Trophoblast cell (in vitro differentiated cells and primary cell): ENCODE results near the gene LDLRAD4.

Experiments
- DNase-seq, 2 donors: peaks; one replicate each; pipeline ENCODE4 v3.0.0-alpha.2; 2016
- H2AFZ ChIP-seq: 2 replicates; pipeline ENCODE4 v1.6.1; 2013; ENCODE audit warnings: low read length, moderate library complexity, mild to moderate bottlenecking; ENCODE audit not compliant: insufficient read depth, poor library complexity
- H2AK5ac ChIP-seq: 2 replicates; pipeline ENCODE4 v1.6.1; 2013; ENCODE audit warnings: mild to moderate bottlenecking, low read length
- H2BK120ac ChIP-seq: 2 replicates; pipeline ENCODE4 v1.6.1; 2013; ENCODE audit warnings: low read length, mild to moderate bottlenecking, moderate library complexity; ENCODE audit not compliant: insufficient read depth, poor library complexity
- H2BK12ac ChIP-seq: 2 replicates; pipeline ENCODE4 v1.6.1; 2013; ENCODE audit warnings: mild to moderate bottlenecking, low read length, moderate library complexity
- H2BK5ac ChIP-seq: 2 replicates; pipeline ENCODE4 v1.6.1; 2013; ENCODE audit warnings: low read length, low read depth, moderate library complexity, mild to moderate bottlenecking; ENCODE audit not compliant: poor library complexity
- H3K14ac ChIP-seq: 2 replicates; pipeline ENCODE4 v1.6.1; 2013; ENCODE audit warnings: mild to moderate bottlenecking, low read length
- H3K18ac ChIP-seq: 2 replicates; pipeline ENCODE4 v1.6.1; 2013; ENCODE audit warnings: mild to moderate bottlenecking, low read length
- H3K23ac ChIP-seq: 2 replicates; pipeline ENCODE4 v1.6.1; 2013; ENCODE audit warnings: low read length
- H3K27ac ChIP-seq: 2 replicates; pipeline ENCODE4 v1.5.1; 2013; ENCODE audit warnings: low read depth, mild to moderate bottlenecking, inconsistent platforms, low read length, moderate library complexity
- H3K27me3 ChIP-seq: 2 replicates; pipeline ENCODE4 v1.6.1; 2013; ENCODE audit warnings: inconsistent platforms, mild to moderate bottlenecking, low read length, moderate library complexity; ENCODE audit not compliant: insufficient read depth
- H3K36me3 ChIP-seq, 2 experiments: 1 replicate in 1 of 2; 2 replicates in 1 of 2; pipeline ENCODE4 v1.6.1; 2013; ENCODE audit warnings: low read length in 2 of 2, mild to moderate bottlenecking in 2 of 2, moderate library complexity in 1 of 2; ENCODE audit not compliant: insufficient read depth in 2 of 2, control insufficient read depth in 1 of 2
- H3K4ac ChIP-seq: 2 replicates; pipeline ENCODE4 v1.6.1; 2013; ENCODE audit warnings: low read depth, mild to moderate bottlenecking, low read length, moderate library complexity
- H3K4me1 ChIP-seq, 2 experiments: 1 replicate in 1 of 2; 2 replicates in 1 of 2; pipeline ENCODE4 v1.6.1; 2013; ENCODE audit warnings: low read length in 2 of 2, mild to moderate bottlenecking in 2 of 2, moderate library complexity in 1 of 2; ENCODE audit not compliant: insufficient read depth in 2 of 2, control insufficient read depth in 1 of 2
- H3K4me2 ChIP-seq: 2 replicates; pipeline ENCODE4 v1.6.1; 2013; ENCODE audit warnings: inconsistent platforms, mild to moderate bottlenecking, low read length, moderate library complexity
- H3K4me3 ChIP-seq: 2 replicates; pipeline ENCODE4 v1.5.1; 2013; ENCODE audit warnings: mild to moderate bottlenecking, low read depth, low read length, inconsistent platforms
- H3K79me1 ChIP-seq: one replicate; pipeline ENCODE4 v1.6.1; 2013; ENCODE audit warnings: low read length
- H3K79me2 ChIP-seq: 2 replicates; pipeline ENCODE4 v1.6.1; 2013; ENCODE audit warnings: low read length, mild to moderate bottlenecking; ENCODE audit not compliant: control insufficient read depth, insufficient read depth, poor library complexity
- H3K9ac ChIP-seq: 2 replicates; pipeline ENCODE4 v1.6.1; 2013; ENCODE audit warnings: mild to moderate bottlenecking, low read length
- H3K9me3 ChIP-seq: 2 replicates; pipeline ENCODE4 v1.6.1; 2013; ENCODE audit warnings: low read depth, mild to moderate bottlenecking, control low read depth, inconsistent platforms, low read length; ENCODE audit not compliant: insufficient read depth
- H4K12ac ChIP-seq: 2 replicates; pipeline ENCODE4 v1.6.1; 2013; ENCODE audit warnings: low read depth, mild to moderate bottlenecking, low read length, moderate library complexity
- H4K8ac ChIP-seq: 2 replicates; pipeline ENCODE4 v1.6.1; 2013; ENCODE audit warnings: low read depth, mild to moderate bottlenecking, low read length, moderate library complexity
- H4K91ac ChIP-seq: one replicate; pipeline ENCODE4 v1.6.1; 2013; ENCODE audit warnings: low read depth, mild to moderate bottlenecking, low read length, moderate library complexity
- WGBS: extraction: QIAGEN DNeasy Blood & Tissue Kit; methylation state at CpG from one replicate; pipeline ENCODE4 v1.1.7; 2013; ENCODE audit warnings: missing lambda C conversion rate; ENCODE audit not compliant: insufficient read length, insufficient coverage; ENCODE audit errors: extremely low coverage; 5-methylcytosine and 5-hydroxymethylcytosine counted together

The LDLRAD4 gene

GRCh38 chr18:13542520-13542847, 323.9 kb downstream of the LDLRAD4 start:
- Histone ChIP-seq H4K12ac (no peak overlapping the region), H3K9me3 (peaks cover 5% of the 10 kb centered on the region), H2BK120ac (no peak overlapping the region), H4K91ac (no peak overlapping the region), H4K8ac (no peak overlapping the region), H3K4me2 (no peak overlapping the region), H3K14ac (no peak overlapping the region), H3K4me1 (peaks cover 0 to 2% of the 10 kb centered on the region in 2 experiments), H2AFZ (no peak overlapping the region), H3K79me1 (no peaks in the 10 kb centered on the region), H3K4ac (no peak overlapping the region), H3K18ac (no peak overlapping the region), H3K27me3 (no peaks in the 10 kb centered on the region), H3K23ac (no peak overlapping the region), H2BK5ac (no peak overlapping the region), H3K4me3 (no peak overlapping the region), H3K9ac (no peak overlapping the region), H3K27ac (no peak overlapping the region), H2BK12ac (no peak overlapping the region), H2AK5ac (no peak overlapping the region), H3K36me3 (no peaks in the 10 kb centered on the region), H3K79me2 (no peaks in the 10 kb centered on the region)
- no CpG with 5 or more reads among the region's 7 CpGs for WGBS
- DNase-seq: no peak

GRCh38 chr18:13543144-13543543, 324.6 kb downstream of the LDLRAD4 start:
- Histone ChIP-seq H4K8ac (no peak overlapping the region), H3K9ac (no peak overlapping the region), H3K79me1 (no peaks in the 10 kb centered on the region), H2BK12ac (no peak overlapping the region), H3K9me3 (peaks cover 5% of the 10 kb centered on the region), H3K14ac (no peak overlapping the region), H3K27ac (no peak overlapping the region), H3K27me3 (no peaks in the 10 kb centered on the region), H4K91ac (no peak overlapping the region), H3K79me2 (no peaks in the 10 kb centered on the region), H3K4ac (no peak overlapping the region), H3K4me2 (no peak overlapping the region), H3K18ac (no peak overlapping the region), H2BK5ac (no peak overlapping the region), H3K4me3 (no peak overlapping the region), H3K4me1 (peaks cover 0 to 2% of the 10 kb centered on the region in 2 experiments), H2AK5ac (no peak overlapping the region), H3K36me3 (no peaks in the 10 kb centered on the region), H2AFZ (no peak overlapping the region), H2BK120ac (no peak overlapping the region), H3K23ac (no peak overlapping the region), H4K12ac (no peak overlapping the region)
- DNase-seq: no peak
- no CpG with 5 or more reads among the region's 4 CpGs for WGBS

GRCh38 chr18:13543811-13544732, 325.5 kb downstream of the LDLRAD4 start:
- peaks cover 9% of the 10 kb centered on the region for H3K9me3 ChIP-seq
- no CpG with 5 or more reads among the region's 25 CpGs for WGBS
- peak; percentile 85 to 97 for DNase-seq
- H2BK120ac ChIP-seq: no peak overlapping the region
- H3K4me1 ChIP-seq: peaks cover 0 to 2% of the 10 kb centered on the region in 2 experiments
- no peak overlapping the region for H3K18ac ChIP-seq
- H3K27me3 ChIP-seq: no peaks in the 10 kb centered on the region
- H3K79me1 ChIP-seq: no peaks in the 10 kb centered on the region
- no peak overlapping the region for H2AFZ ChIP-seq
- no peak overlapping the region for H4K8ac ChIP-seq
- H3K4ac ChIP-seq: no peak overlapping the region
- H3K79me2 ChIP-seq: no peaks in the 10 kb centered on the region
- no peak overlapping the region for H3K27ac ChIP-seq
- H3K36me3 ChIP-seq: no peaks in the 10 kb centered on the region
- no peak overlapping the region for H3K4me2 ChIP-seq
- H3K23ac ChIP-seq: no peak overlapping the region
- H3K14ac ChIP-seq: no peak overlapping the region
- H3K4me3 ChIP-seq: no peak overlapping the region
- H2BK5ac ChIP-seq: no peak overlapping the region
- no peak overlapping the region for H2AK5ac ChIP-seq
- H3K9ac ChIP-seq: no peak overlapping the region
- H2BK12ac ChIP-seq: no peak overlapping the region
- H4K12ac ChIP-seq: no peak overlapping the region
- no peak overlapping the region for H4K91ac ChIP-seq

- Histone ChIP-seq H3K4me2 (no peak overlapping the region), H2AK5ac (no peak overlapping the region), H3K18ac (no peak overlapping the region), H3K9ac (no peak overlapping the region), H2AFZ (no peak overlapping the region), H3K9me3 (peaks cover 9% of the 10 kb centered on the region), H2BK120ac (no peak overlapping the region), H3K79me1 (no peaks in the 10 kb centered on the region), H3K14ac (no peak overlapping the region), H2BK12ac (no peak overlapping the region), H2BK5ac (no peak overlapping the region), H3K36me3 (no peaks in the 10 kb centered on the region), H4K91ac (no peak overlapping the region), H3K27me3 (no peaks in the 10 kb centered on the region), H4K12ac (no peak overlapping the region), H3K79me2 (no peaks in the 10 kb centered on the region), H3K23ac (no peak overlapping the region), H4K8ac (no peak overlapping the region), H3K4ac (no peak overlapping the region), H3K4me3 (no peak overlapping the region), H3K4me1 (peaks cover 0 to 2% of the 10 kb centered on the region in 2 experiments), H3K27ac (no peak overlapping the region)
- no CpG with 5 or more reads among the region's 8 CpGs for WGBS
- no peak for DNase-seq
Observed at GRCh38 chr18:13544953-13545352, 326.4 kb downstream of the LDLRAD4 start.
